ENCODE measurements around the gene EFNA3.

EFNA3 gene

GRCh38 chr1:155070721-155071569 lies 7.7 kb upstream of the EFNA3 start (continued):
- TF ChIP-seq GLIS2 (tag by site-specific recombination; IDR thresholded peaks at IDR 0.05) = peak; percentile 74
- TF ChIP-seq ZFHX2 (tag by site-specific recombination; conservative IDR thresholded peaks at IDR 0.05) = peak; percentile 83
- peak; percentile 96 for TF ChIP-seq ZBTB8A (tag by site-specific recombination; IDR thresholded peaks at IDR 0.05)
- TF ChIP-seq, protein P1, sequence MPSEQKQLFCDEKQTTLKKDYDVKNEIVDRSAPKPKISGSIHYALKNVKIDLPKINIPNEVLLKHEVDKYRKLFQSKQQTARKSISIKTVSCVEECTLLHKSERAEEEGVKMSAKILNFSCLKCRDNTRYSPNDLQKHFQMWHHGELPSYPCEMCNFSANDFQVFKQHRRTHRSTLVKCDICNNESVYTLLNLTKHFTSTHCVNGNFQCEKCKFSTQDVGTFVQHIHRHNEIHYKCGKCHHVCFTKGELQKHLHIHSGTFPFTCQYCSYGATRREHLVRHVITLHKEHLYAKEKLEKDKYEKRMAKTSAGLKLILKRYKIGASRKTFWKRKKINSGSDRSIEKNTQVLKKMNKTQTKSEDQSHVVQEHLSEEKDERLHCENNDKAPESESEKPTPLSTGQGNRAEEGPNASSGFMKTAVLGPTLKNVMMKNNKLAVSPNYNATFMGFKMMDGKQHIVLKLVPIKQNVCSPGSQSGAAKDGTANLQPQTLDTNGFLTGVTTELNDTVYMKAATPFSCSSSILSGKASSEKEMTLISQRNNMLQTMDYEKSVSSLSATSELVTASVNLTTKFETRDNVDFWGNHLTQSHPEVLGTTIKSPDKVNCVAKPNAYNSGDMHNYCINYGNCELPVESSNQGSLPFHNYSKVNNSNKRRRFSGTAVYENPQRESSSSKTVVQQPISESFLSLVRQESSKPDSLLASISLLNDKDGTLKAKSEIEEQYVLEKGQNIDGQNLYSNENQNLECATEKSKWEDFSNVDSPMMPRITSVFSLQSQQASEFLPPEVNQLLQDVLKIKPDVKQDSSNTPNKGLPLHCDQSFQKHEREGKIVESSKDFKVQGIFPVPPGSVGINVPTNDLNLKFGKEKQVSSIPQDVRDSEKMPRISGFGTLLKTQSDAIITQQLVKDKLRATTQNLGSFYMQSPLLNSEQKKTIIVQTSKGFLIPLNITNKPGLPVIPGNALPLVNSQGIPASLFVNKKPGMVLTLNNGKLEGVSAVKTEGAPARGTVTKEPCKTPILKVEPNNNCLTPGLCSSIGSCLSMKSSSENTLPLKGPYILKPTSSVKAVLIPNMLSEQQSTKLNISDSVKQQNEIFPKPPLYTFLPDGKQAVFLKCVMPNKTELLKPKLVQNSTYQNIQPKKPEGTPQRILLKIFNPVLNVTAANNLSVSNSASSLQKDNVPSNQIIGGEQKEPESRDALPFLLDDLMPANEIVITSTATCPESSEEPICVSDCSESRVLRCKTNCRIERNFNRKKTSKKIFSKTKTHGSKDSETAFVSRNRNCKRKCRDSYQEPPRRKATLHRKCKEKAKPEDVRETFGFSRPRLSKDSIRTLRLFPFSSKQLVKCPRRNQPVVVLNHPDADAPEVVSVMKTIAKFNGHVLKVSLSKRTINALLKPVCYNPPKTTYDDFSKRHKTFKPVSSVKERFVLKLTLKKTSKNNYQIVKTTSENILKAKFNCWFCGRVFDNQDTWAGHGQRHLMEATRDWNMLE (tag by site-specific recombination; conservative IDR thresholded peaks at IDR 0.05; ENCODE audit: low read depth) = no peak
- TF ChIP-seq ZNF48 (tag by site-specific recombination; IDR thresholded peaks at IDR 0.05) = no peak
- TF ChIP-seq GLI4 (tag by site-specific recombination; IDR thresholded peaks at IDR 0.05) = no peak
- TF ChIP-seq ZNF654 (tag by site-specific recombination; IDR thresholded peaks at IDR 0.05; ENCODE audit: low read depth) = no peak
- no peak for TF ChIP-seq ZNF558 (tag by site-specific recombination; IDR thresholded peaks at IDR 0.05)
- no peak for TF ChIP-seq ZNF513 (tag by site-specific recombination; IDR thresholded peaks at IDR 0.05)
- TF ChIP-seq ZNF221 (tag by site-specific recombination; IDR thresholded peaks at IDR 0.05; ENCODE audit: borderline replicate concordance) = no peak
- 0 out of 2 replicates have a peak, but pooled peaks have one; percentile 24 for TF ChIP-seq KLF16 (tag by site-specific recombination; IDR thresholded peaks at IDR 0.05)
- peak; percentile 67 for TF ChIP-seq ZNF692 (tag by site-specific recombination; IDR thresholded peaks at IDR 0.05)
- TF ChIP-seq ZNF830 (tag by site-specific recombination; IDR thresholded peaks at IDR 0.05; ENCODE audit: low read depth) = no peak
- no peak for TF ChIP-seq ZNF621 (tag by site-specific recombination; IDR thresholded peaks at IDR 0.05)
- TF ChIP-seq PATZ1 (tag by site-specific recombination; IDR thresholded peaks at IDR 0.05) = peak; percentile 67; the same call in 1 of the 2 replicates
- TF ChIP-seq GLIS1 (tag by site-specific recombination; IDR thresholded peaks at IDR 0.05) = peak; percentile 73
- TF ChIP-seq KLF8 (tag by site-specific recombination; IDR thresholded peaks at IDR 0.05) = 0 out of 2 replicates have a peak, but pooled peaks have one; percentile 45
- TF ChIP-seq KLF9 (tag by site-specific recombination; IDR thresholded peaks at IDR 0.05; ENCODE audit: low read depth) = peak; percentile 76
- TF ChIP-seq KLF7 (tag by site-specific recombination; IDR thresholded peaks at IDR 0.05; ENCODE audit: borderline replicate concordance) = peak; percentile 25; the same call in 1 of the 2 replicates

Data from HEK293 (cell line).